IMR-90 (cell line): ENCODE measurements around the gene KDR. TPM values are rescaled to one million over a fixed set of nuclear protein-coding genes. Genes with fewer than 3 reads are reported as not detected.

Source experiments
- ATAC-seq: fragments of 200-7000 bp; cut with Tn5 transposase; 2 replicates; pipeline ENCODE4 v1.9.1; 2020; ENCODE audit warnings: low read depth, mild to moderate bottlenecking, moderate library complexity
- BruUV-seq: library from RNA; stranded (reverse); fragments of 400-500 nt; replicated peaks from 2 replicates; lab custom pipeline; 2021; lab: Mats Ljungman, UMichigan
- CTCF ChIA-PET: fragments of 300-600 bp; formaldehyde crosslinking; extraction: SDS; loops from one replicate; lab custom pipeline; 2021; ENCODE audit warnings: antibody characterized with exemption; lab: Yijun Ruan, JAX
- POLR2A ChIA-PET: fragments of 300-600 bp; sonication (Branson Sonifier 250); formaldehyde crosslinking; loops from one replicate; lab custom pipeline; 2022; ENCODE audit warnings: antibody characterized with exemption; ENCODE audit not compliant: unreplicated experiment; lab: Charles Lee
- DNase-seq: peaks from one replicate; pipeline ENCODE4 v3.0.0; 2013
- H2AFZ ChIP-seq: replicated peaks from 2 replicates; pipeline ENCODE3; 2013; ENCODE audit warnings: low read length, mild to moderate bottlenecking; ENCODE audit not compliant: poor library complexity
- H2AK5ac ChIP-seq: 2 replicates; pipeline ENCODE4 v1.6.1; 2013; ENCODE audit warnings: low read depth, low read length, inconsistent platforms
- H2AK9ac ChIP-seq: replicated peaks from 2 replicates; pipeline ENCODE3; 2013; ENCODE audit warnings: mild to moderate bottlenecking, low read depth, low read length, moderate library complexity; ENCODE audit not compliant: poor library complexity
- H2BK120ac ChIP-seq: 2 replicates; pipeline ENCODE4 v1.6.1; 2013; ENCODE audit warnings: low read depth, low read length, inconsistent platforms
- H2BK15ac ChIP-seq: 3 replicates; pipeline ENCODE4 v1.6.1; 2013; ENCODE audit warnings: low read depth, low read length, inconsistent platforms
- H2BK20ac ChIP-seq: 2 replicates; pipeline ENCODE4 v1.6.1; 2013; ENCODE audit warnings: low read depth, mild to moderate bottlenecking, inconsistent platforms, low read length, moderate library complexity
- H2BK5ac ChIP-seq: 2 replicates; pipeline ENCODE4 v1.6.1; 2013; ENCODE audit warnings: mild to moderate bottlenecking, low read depth, low read length, inconsistent platforms; ENCODE audit not compliant: poor library complexity, severe bottlenecking
- H3K14ac ChIP-seq: replicated peaks from 2 replicates; pipeline ENCODE4 v1.6.1; 2013; ENCODE audit warnings: low read depth, low read length, inconsistent platforms
- H3K18ac ChIP-seq: 2 replicates; pipeline ENCODE4 v1.6.1; 2013; ENCODE audit warnings: low read depth, low read length, control low read depth
- H3K23ac ChIP-seq: 2 replicates; pipeline ENCODE4 v1.6.1; 2013; ENCODE audit warnings: low read depth, low read length, inconsistent platforms
- H3K27ac ChIP-seq: 2 replicates; pipeline ENCODE4 v1.5.1; 2013; ENCODE audit warnings: mild to moderate bottlenecking, control low read depth, low read length; ENCODE audit not compliant: insufficient read depth
- H3K27me3 ChIP-seq: 2 replicates; pipeline ENCODE4 v1.6.1; 2013; ENCODE audit warnings: low read length; ENCODE audit not compliant: control insufficient read depth, insufficient read depth
- H3K36me3 ChIP-seq: 2 replicates; pipeline ENCODE4 v1.6.1; 2013; ENCODE audit warnings: low read length, mixed read lengths; ENCODE audit not compliant: control insufficient read depth, insufficient read depth
- H3K4ac ChIP-seq: 2 replicates; pipeline ENCODE4 v1.6.1; 2013; ENCODE audit warnings: low read depth, low read length, inconsistent platforms
- H3K4me1 ChIP-seq: 2 replicates; pipeline ENCODE4 v1.6.1; 2013; ENCODE audit warnings: low read length, mixed read lengths; ENCODE audit not compliant: control insufficient read depth, insufficient read depth
- H3K4me2 ChIP-seq: 2 replicates; pipeline ENCODE4 v1.6.1; 2013; ENCODE audit warnings: low read depth, mild to moderate bottlenecking, control low read depth, low read length, moderate library complexity
- H3K4me3 ChIP-seq: 2 replicates; pipeline ENCODE4 v1.5.1; 2013; ENCODE audit warnings: low read depth, mild to moderate bottlenecking, control low read depth, low read length, moderate library complexity; ENCODE audit not compliant: insufficient read depth
- H3K56ac ChIP-seq: 2 replicates; pipeline ENCODE4 v1.6.1; 2013; ENCODE audit warnings: low read length, inconsistent platforms; ENCODE audit not compliant: insufficient read depth; ENCODE audit errors: extremely low read depth
- H3K79me1 ChIP-seq, 2 experiments: 2 replicates each; pipeline ENCODE4 v1.6.1; 2013; ENCODE audit warnings: low read length in 2 of 2, inconsistent platforms in 1 of 2, low read depth in 1 of 2
- H3K9ac ChIP-seq: 2 replicates; pipeline ENCODE4 v1.6.1; 2013; ENCODE audit warnings: low read depth, low read length, control low read depth
- H3K9me1 ChIP-seq: 2 replicates; pipeline ENCODE4 v1.6.1; 2013; ENCODE audit warnings: low read length, inconsistent platforms; ENCODE audit not compliant: insufficient read depth
- H3K9me3 ChIP-seq: 2 replicates; pipeline ENCODE4 v1.6.1; 2013; ENCODE audit warnings: low read length; ENCODE audit not compliant: control insufficient read depth, insufficient read depth
- H4K20me1 ChIP-seq: 2 replicates; pipeline ENCODE4 v1.6.1; 2013; ENCODE audit warnings: low read length, inconsistent platforms; ENCODE audit not compliant: insufficient read depth
- H4K5ac ChIP-seq: 2 replicates; pipeline ENCODE4 v1.6.1; 2013; ENCODE audit warnings: mild to moderate bottlenecking, low read depth, low read length, control low read depth
- H4K8ac ChIP-seq, 2 experiments: 2 replicates each; pipeline ENCODE4 v1.6.1; 2013; ENCODE audit warnings: low read depth in 2 of 2, low read length in 2 of 2, control low read depth in 1 of 2, inconsistent platforms in 1 of 2
- H4K91ac ChIP-seq: 2 replicates; pipeline ENCODE4 v1.6.1; 2013; ENCODE audit warnings: low read depth, low read length, inconsistent platforms; ENCODE audit not compliant: insufficient read depth
- BHLHE40 ChIP-seq: fragments of 150-350 bp; IDR thresholded peaks from 2 replicates; pipeline ENCODE4 v1.6.1; 2016; ENCODE audit warnings: mild to moderate bottlenecking, low read depth, low read length
- CEBPB ChIP-seq: IDR thresholded peaks from 2 replicates; pipeline ENCODE4 v1.6.1; 2012; ENCODE audit warnings: low read depth, low read length, improper control_type of control experiment
- CHD1 ChIP-seq: IDR thresholded peaks from 2 replicates; pipeline ENCODE4 v1.6.1; 2012; ENCODE audit warnings: low read depth, low read length, improper control_type of control experiment
- MAFK ChIP-seq: IDR thresholded peaks from 2 replicates; pipeline ENCODE4 v1.6.1; 2012; ENCODE audit warnings: low read depth, low read length, improper control_type of control experiment
- NFE2L2 ChIP-seq: fragments of 150-350 bp; IDR thresholded peaks from 2 replicates; pipeline ENCODE4 v1.6.1; 2016; ENCODE audit warnings: low read depth, mild to moderate bottlenecking, low read length
- POLR2A ChIP-seq: IDR thresholded peaks from 2 replicates; pipeline ENCODE4 v1.6.1; 2012; ENCODE audit warnings: mild to moderate bottlenecking, low read depth, low read length
- RAD21 ChIP-seq: IDR thresholded peaks from 2 replicates; pipeline ENCODE4 v1.6.1; 2012; ENCODE audit warnings: low read length, improper control_type of control experiment
- RFX5 ChIP-seq: IDR thresholded peaks from 2 replicates; pipeline ENCODE4 v1.8.0; 2012; ENCODE audit warnings: low read depth, mild to moderate bottlenecking, low read length, moderate library complexity
- WGBS, 2 experiments: methylation state at CpG; one replicate each; pipeline versions ENCODE4 v1.1.5 to v1.1.7; 2013; ENCODE audit warnings: missing lambda C conversion rate in 2 of 2; ENCODE audit not compliant: insufficient read length in 1 of 2; ENCODE audit errors: extremely low coverage in 2 of 2; 5-methylcytosine and 5-hydroxymethylcytosine counted together
- dilution Hi-C: fragments of 300-500 bp; cut with HindIII; formaldehyde crosslinking; loops from one replicate; pipeline ENCODE4 v1.14.3; 2018; ENCODE audit warnings: low sequenced_read_pairs; ENCODE audit not compliant: unreplicated experiment
- in situ Hi-C: fragments of 300-500 bp; cut with MboI; formaldehyde crosslinking; loops from 3 replicates; pipeline ENCODE4 v1.14.3; 2019; ENCODE audit warnings: low sequenced_read_pairs, inconsistent platforms, mixed read lengths
- intact Hi-C: fragments of 100-400 bp; cut with micrococcal nuclease; formaldehyde crosslinking; loops from 2 replicates; pipeline ENCODE4 v1.10.0; 2022
- polyA plus RNA-seq, 3 experiments: library from polyadenylated mRNA; depleted of rRNA; stranded (reverse); fragments of >200 nt; gene quantifications; 2 replicates each; pipeline ENCODE4 v1.2.3, GENCODE V29; 2012; ENCODE audit warnings: low replicate concordance in 1 of 3
- total RNA-seq: library from RNA; depleted of rRNA; stranded (reverse); fragments of >200 nt; gene quantifications from 2 replicates; pipeline ENCODE4 v1.2.3, GENCODE V29; 2012
- TF ChIP-seq, protein P1 (sequence below): fragments of 150-350 bp; IDR thresholded peaks from 2 replicates; pipeline ENCODE4 v1.6.1; 2016; ENCODE audit warnings: low read depth, mild to moderate bottlenecking, low read length, moderate library complexity, borderline replicate concordance

The KDR gene
- total and polyA plus RNA-seq, 2 of the 4 experiments (the other 2 are of a cell fraction), result not detected

DNA sequence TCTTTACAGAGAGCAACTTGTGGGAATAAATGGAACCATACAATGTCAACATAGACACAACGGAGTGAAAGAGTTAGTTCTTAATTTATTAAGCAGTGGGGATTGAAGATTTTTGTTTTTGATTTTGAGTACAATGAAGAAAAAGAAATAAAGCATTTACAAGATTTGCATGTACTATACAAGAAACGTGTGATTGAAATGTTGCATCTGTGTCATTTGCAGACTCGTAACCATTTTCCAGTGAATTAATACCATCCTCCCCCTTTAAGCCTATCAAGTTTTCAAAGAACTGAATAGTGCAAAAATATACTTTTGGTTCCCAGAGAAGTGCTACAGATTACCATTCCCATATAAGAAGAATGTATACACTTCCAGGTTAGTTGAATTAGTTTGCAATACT is 8.6 kb upstream of the KDR start:
- H3K36me3 ChIP-seq, result no peaks in the 10 kb centered on the region
- BruUV-seq, result no TSS peak
- no peak overlapping the region for H2BK120ac ChIP-seq
- ATAC-seq (no peak), DNase-seq (no peak)
- in situ Hi-C loops (no loop called here), intact Hi-C loops (no loop called here), dilution Hi-C loops (no loop called here)
- no peaks in the 10 kb centered on the region for H3K9me1 ChIP-seq
- H4K5ac ChIP-seq, result no peak overlapping the region
- H4K91ac ChIP-seq, result no peak overlapping the region
- no peak overlapping the region for H3K18ac ChIP-seq
- H4K8ac ChIP-seq, result no peak overlapping the region
- no peak overlapping the region for H2BK5ac ChIP-seq
- H3K9me3 ChIP-seq, result no peaks in the 10 kb centered on the region
- ChIA-PET POLR2A (interaction anchor here (0.6 kb wide), 1 partner anchor 101 kb away, joined by 3 read pairs; no protein-coding TSS in a partner anchor), CTCF (no interaction called here)
- H3K14ac ChIP-seq, result no peak overlapping the region
- no peak overlapping the region for H3K9ac ChIP-seq
- no peak overlapping the region for H3K23ac ChIP-seq
- H3K27ac ChIP-seq, result no peak overlapping the region
- no peaks in the 10 kb centered on the region for H3K4me1 ChIP-seq
- no peaks in the 10 kb centered on the region for H4K20me1 ChIP-seq
- no peak overlapping the region for H3K4me3 ChIP-seq
- no peak overlapping the region for H3K4ac ChIP-seq
- no peak overlapping the region for H2BK15ac ChIP-seq
- WGBS, 2 experiments, result no CpG with 5 or more reads among the region's 3 CpGs
- TF ChIP-seq NFE2L2 (no peak), MAFK (no peak), CEBPB (no peak), BHLHE40 (no peak), POLR2A (no peak), CHD1 (no peak), RFX5 (no peak), RAD21 (no peak)
- TF ChIP-seq, protein P1, sequence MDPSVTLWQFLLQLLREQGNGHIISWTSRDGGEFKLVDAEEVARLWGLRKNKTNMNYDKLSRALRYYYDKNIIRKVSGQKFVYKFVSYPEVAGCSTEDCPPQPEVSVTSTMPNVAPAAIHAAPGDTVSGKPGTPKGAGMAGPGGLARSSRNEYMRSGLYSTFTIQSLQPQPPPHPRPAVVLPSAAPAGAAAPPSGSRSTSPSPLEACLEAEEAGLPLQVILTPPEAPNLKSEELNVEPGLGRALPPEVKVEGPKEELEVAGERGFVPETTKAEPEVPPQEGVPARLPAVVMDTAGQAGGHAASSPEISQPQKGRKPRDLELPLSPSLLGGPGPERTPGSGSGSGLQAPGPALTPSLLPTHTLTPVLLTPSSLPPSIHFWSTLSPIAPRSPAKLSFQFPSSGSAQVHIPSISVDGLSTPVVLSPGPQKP, result no peak
- H3K56ac ChIP-seq, result no peak overlapping the region
- H2AK5ac ChIP-seq, result no peak overlapping the region
- H3K4me2 ChIP-seq, result no peak overlapping the region
- no peaks in the 10 kb centered on the region for H3K79me1 ChIP-seq
- H2AK9ac ChIP-seq, result no peak overlapping the region
- H2AFZ ChIP-seq, result no peak overlapping the region
- H2BK20ac ChIP-seq, result no peak overlapping the region
- H3K27me3 ChIP-seq, result 0 out of 2 replicates have a peak, but pooled peaks cover 3% of the 10 kb centered on the region
